A549 (cell line): Measurements from ENCODE around the gene CPLX1.

Experiments
- CBX8 ChIP-seq: fragments of 200-600 bp; sonication (generic); IDR thresholded peaks from 2 replicates; pipeline ENCODE4 v1.6.1; 2016
- CEBPB ChIP-seq, 2 experiments: fragments of >200 bp in 1 of 2; sonication (Bioruptor Twin) in 1 of 2; formaldehyde crosslinking in 1 of 2; IDR thresholded peaks; 2 replicates each; pipeline ENCODE4 v1.6.1; 2012 to 2016
- CHD2 ChIP-seq: fragments of 150-350 bp; IDR thresholded peaks from 2 replicates; pipeline ENCODE4 v1.6.1; 2014; ENCODE audit warnings: low read length; ENCODE audit not compliant: partially characterized antibody
- CTCF ChIP-seq: fragments of >200 bp; sonication (Bioruptor Twin); formaldehyde crosslinking; IDR thresholded peaks from 3 replicates; pipeline ENCODE4 v1.5.1; 2016
- EP300 ChIP-seq, 2 experiments: fragments of >200 bp; sonication (Bioruptor Twin); formaldehyde crosslinking; IDR thresholded peaks; 2 replicates in 1 of 2; 3 replicates in 1 of 2; pipeline ENCODE4 v1.6.1; 2016 to 2017
- FOSL2 ChIP-seq, 2 experiments: fragments of 450-650 bp in 1 of 2; fragments of >200 bp in 1 of 2; sonication (Bioruptor Twin) in 1 of 2; formaldehyde crosslinking; IDR thresholded peaks; 2 replicates each; pipeline versions ENCODE4 v1.5.0 to v1.6.1; 2016 to 2020; ENCODE audit warnings: mild to moderate bottlenecking in 1 of 2, moderate library complexity in 1 of 2
- HDAC2 ChIP-seq: fragments of 200-600 bp; sonication (generic); IDR thresholded peaks from 2 replicates; pipeline ENCODE4 v1.6.1; 2016
- KDM1A ChIP-seq: fragments of 200-600 bp; sonication (generic); IDR thresholded peaks from 2 replicates; pipeline ENCODE4 v1.6.1; 2016; ENCODE audit warnings: low read depth, mild to moderate bottlenecking
- POLR2A ChIP-seq: IDR thresholded peaks from 2 replicates; pipeline ENCODE4 v1.6.1; 2012; ENCODE audit warnings: mild to moderate bottlenecking, low read length
- RCOR1 ChIP-seq: fragments of 150-350 bp; IDR thresholded peaks from 2 replicates; pipeline ENCODE4 v1.6.1; 2014; ENCODE audit warnings: antibody characterized with exemption, low read length, low read depth
- RFX5 ChIP-seq: fragments of 450-650 bp; IDR thresholded peaks from 2 replicates; pipeline ENCODE4 v1.7.1; 2014; ENCODE audit warnings: antibody characterized with exemption, mild to moderate bottlenecking, moderate library complexity
- SMC3 ChIP-seq: fragments of >200 bp; sonication (Bioruptor Twin); formaldehyde crosslinking; IDR thresholded peaks from 3 replicates; pipeline ENCODE4 v1.6.1; 2018; ENCODE audit warnings: inconsistent platforms
- ZFP36 ChIP-seq: fragments of 450-650 bp; IDR thresholded peaks from 2 replicates; pipeline ENCODE4 v1.6.1; 2014; ENCODE audit warnings: borderline replicate concordance; ENCODE audit not compliant: partially characterized antibody

GRCh38 chr4:821631-822030 lies 4.3 kb downstream of the CPLX1 start:
- TF ChIP-seq EP300 (IDR thresholded peaks at IDR 0.05) (no peak), CTCF (no peak), CBX8 (no peak), RFX5 (no peak), HDAC2 (no peak), FOSL2 (IDR thresholded peaks at IDR 0.05) (no peak), FOSL2 (CRISPR knock-in tag; IDR thresholded peaks at IDR 0.05) (no peak), SMC3 (no peak), CHD2 (no peak), ZFP36 (no peak), CEBPB (IDR thresholded peaks at IDR 0.05) (no peak), POLR2A (no peak), RCOR1 (no peak), KDM1A (no peak)
